HG03558 (cell line): ENCODE measurements around the gene HPCAL1.

Experiments used
- ATAC-seq: cut with Tn5 transposase; IDR thresholded peaks from one replicate; pipeline ENCODE4 v1.9.1; 2021; ENCODE audit warnings: moderate number of reproducible peaks; ENCODE audit not compliant: unreplicated experiment; ENCODE audit errors: extremely low read depth

The HPCAL1 gene

GRCh38 chr2:10413503-10413902, 110.8 kb downstream of the HPCAL1 start:
- ATAC-seq = no peak

GRCh38 chr2:10413991-10414451, 111.3 kb downstream of the HPCAL1 start:
- no peak for ATAC-seq

DNA sequence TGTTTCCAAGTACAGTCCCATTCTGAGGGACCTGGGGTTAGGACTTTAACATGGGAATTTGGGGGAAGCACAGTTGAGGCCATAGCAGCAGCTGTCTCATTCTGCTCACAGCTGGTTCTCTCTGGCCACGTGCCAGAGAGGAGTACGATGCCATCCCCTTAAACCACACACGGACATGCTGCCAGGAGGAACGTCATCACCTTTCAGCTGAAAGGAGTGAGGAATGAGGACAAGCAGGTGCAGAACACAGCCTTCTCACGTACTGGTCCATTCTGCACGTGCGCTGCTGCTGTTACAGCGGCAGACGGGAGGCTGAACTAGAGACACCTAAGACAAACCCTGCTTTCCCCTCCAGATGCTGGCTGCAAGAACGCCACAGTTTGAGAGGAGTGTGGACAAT, 111.9 kb downstream of the HPCAL1 start:
- ATAC-seq = no peak

DNA sequence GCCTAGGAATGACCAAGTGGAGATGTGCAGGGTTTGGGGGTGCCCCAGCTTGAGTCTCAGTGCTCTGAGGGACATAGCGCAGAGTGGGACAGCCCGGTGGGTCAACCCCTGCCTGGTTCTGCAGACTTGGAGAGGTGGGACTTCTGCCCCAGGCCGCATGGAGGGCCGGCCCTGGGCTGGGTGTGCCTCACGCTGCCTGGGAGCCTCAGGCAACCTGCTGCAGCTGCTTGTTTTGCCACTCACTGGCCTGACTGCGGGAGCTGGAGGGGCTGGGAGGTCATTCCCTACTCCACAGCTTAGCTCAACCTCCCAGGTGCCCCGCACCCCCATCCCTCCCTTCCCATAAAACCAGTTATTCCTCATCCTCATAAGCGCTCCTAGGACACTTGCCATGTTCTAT, 112.3 kb downstream of the HPCAL1 start:
- no peak for ATAC-seq

- no peak for ATAC-seq
Measured at GRCh38 chr2:10415640-10416039, 112.9 kb downstream of the HPCAL1 start.

DNA sequence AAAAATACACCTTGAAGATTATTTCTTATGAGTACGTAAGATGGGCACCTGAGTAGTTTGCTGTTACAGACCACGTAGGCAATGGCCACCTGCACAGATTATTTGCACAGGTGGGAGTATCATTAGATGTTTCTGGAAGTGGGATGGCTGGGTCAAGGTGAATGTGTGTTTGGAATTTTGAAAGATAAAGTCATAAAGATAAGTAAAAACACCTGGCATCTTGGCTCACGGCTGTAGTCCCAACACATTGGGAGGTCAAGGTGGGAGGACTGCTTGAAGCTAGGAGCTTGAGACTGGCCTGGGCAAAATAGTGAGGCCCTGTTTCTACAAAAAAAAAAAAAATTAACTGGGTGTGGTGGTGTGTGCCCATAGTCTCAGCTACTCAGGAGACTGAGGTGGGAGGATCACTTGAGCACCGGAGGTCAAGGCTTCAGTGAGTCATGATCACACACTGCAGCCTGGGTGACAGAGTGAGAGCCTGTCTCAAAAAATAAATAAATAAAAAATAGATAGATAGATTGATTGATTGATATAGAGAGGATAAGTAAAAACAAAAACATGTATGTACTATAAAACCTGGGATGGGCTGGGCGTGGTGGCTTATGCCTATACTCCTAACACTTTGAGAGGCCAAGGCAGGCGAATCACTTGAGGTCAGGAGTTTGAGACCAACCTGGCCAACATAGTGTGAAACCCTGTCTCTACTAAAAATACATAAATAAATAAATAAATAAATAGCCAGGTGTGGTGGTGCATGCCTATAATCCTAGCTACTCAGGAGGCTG, 115.0 kb downstream of the HPCAL1 start:
- no peak for ATAC-seq

DNA sequence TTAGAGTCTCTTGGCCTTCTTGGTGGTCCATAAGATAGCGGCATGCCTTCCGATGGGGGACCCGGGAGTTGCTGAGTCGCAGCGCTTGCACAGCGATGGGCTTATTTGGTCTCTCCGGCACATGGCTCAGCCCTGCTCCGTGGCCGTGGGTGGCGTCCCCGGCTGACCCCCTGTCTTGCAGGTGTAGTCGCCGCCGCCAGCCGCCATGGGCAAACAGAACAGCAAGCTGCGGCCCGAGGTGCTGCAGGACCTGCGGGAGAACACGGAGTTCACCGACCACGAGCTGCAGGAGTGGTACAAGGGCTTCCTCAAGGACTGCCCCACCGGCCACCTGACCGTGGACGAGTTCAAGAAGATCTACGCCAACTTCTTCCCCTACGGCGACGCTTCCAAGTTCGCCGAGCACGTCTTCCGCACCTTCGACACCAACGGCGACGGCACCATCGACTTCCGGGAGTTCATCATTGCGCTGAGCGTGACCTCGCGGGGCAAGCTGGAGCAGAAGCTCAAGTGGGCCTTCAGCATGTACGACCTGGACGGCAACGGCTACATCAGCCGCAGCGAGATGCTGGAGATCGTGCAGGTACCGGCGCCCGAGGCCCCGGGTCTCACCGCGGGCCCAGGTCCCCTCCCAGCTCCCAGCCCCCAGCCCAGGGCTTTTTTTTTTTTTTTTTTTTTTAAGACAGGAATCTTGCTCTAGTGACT, 117.0 kb downstream of the HPCAL1 start:
- no peak for ATAC-seq

- no peak for ATAC-seq
Measured at GRCh38 chr2:10422251-10422650, 119.5 kb downstream of the HPCAL1 start.

- no peak for ATAC-seq
Measured at GRCh38 chr2:10422732-10423399, 120.2 kb downstream of the HPCAL1 start.

DNA sequence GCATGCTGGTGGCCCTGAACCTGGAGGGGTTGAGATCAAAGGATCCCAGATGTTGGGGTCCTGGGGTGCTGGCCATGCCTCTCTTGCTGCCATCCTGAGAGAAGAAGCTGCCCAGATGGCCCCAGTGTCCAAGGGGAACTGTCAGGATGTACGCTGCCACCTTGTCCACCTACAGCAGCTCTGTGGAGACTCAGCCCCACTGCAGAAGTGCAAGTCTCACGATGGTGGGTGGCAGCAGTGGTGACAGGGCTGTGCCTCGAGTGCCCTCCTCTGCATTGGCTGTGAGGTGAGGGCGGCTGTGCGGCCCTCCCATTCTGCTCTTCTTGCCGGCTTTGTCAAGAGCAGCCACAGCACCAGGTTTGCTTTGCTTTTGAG, 120.7 kb downstream of the HPCAL1 start:
- ATAC-seq = no peak

DNA sequence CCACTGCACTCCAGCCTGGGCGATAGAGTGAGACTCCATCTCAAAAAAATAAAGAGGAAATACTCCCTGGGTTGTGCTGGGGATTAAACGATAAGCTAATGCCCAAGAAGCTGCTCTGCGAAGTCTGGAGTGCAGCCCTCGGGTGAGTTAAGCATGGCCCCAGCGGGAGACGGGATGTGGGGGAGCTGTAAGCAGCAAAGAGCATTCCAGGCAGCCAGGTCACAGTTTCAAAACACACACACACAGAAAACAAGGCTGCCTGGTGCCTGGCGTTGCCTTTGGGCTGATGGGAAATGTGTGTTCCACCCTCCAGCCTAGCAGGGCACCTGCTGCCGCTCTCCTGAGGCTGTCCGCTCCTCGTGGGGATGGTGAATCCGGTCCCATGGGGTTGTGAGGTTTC, 121.3 kb downstream of the HPCAL1 start:
- ATAC-seq = no peak

DNA sequence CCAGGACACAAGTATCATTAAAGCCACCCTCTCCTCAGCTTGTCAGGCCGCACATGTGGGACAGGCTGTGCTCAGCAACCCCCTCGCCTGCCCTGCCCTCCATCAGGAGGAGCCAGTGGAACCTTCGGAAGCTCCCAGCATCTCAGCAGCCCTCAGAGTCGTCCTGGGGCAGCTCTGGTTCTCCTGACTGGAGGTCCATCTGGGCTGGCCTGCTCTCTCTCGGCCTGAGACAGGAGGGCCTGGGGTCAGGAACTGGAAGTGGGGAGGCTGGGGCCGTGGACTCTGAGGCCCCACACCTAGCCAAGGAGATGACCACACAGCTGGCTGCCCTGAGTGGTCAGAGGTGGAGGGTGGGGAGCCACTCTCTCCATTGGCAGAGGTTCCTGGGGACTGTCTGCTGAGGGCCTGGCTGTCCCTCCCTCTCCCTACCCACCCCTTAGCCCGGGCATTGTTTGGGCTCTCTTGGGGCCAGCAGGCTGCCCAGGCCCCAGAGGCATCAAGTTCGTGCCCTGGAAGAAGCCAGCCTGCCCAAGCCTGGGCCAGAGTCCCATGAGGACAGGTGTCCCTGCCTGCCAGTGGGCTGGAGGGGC, 122.3 kb downstream of the HPCAL1 start:
- no peak for ATAC-seq

- ATAC-seq = no peak
Measured at GRCh38 chr2:10425699-10426098, 123.0 kb downstream of the HPCAL1 start.

- ATAC-seq = no peak
Measured at GRCh38 chr2:10426726-10427617, 124.3 kb downstream of the HPCAL1 start.

DNA sequence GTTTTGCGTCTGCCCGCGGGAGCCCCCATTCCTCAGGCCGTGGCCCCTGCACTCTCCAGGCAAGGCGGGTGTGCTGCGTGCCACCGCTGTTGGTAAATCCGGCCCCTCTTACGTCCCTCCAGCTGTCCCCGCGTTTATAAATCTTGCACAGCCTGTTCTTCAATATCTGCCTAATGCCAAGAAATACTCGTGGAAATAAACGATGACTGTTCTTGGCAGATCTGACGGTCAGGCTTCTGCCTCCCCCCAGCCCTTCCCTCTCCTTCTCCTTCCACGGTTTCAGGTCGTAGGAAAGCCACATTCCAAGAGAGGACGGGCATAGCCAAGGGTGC, 124.9 kb downstream of the HPCAL1 start:
- ATAC-seq = no peak

DNA sequence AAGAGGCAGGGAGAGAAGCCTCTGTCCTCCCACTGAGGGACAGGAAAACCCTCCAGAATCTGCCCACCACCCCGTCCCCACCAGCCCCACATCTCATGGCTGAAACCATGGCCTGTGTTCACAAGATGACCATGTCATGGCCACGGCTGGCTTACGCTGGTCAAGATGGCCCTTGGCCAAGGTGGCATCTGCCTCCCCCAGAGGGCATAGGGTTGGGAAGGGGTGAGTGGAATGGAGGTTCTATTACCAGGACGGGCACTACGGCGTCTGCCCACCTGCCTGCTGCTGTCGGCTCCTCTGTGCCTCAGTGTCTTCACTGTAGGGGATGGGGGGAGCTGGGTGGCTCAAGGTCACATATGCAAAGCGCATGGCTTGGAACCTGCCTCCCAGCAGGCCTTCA, 125.7 kb downstream of the HPCAL1 start:
- ATAC-seq = no peak

DNA sequence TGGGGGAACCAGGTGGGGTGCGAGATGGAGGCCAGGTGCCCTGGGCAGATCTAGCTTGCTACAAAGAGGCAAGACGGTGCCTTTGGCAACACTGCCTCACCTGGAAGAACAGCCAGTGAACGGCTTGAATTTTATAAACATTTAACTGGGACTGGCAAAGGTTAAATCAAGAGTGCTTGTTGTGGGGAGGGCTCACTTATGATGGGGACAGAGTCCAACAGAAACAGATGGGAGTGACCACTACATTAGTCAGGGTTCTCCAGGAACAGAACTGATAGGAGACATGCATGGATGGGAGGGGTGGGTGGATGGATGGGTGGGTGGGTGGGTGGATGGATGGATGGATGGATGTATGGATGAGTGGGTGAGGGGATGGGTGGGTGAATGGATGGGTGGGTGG, 126.2 kb downstream of the HPCAL1 start:
- no peak for ATAC-seq

DNA sequence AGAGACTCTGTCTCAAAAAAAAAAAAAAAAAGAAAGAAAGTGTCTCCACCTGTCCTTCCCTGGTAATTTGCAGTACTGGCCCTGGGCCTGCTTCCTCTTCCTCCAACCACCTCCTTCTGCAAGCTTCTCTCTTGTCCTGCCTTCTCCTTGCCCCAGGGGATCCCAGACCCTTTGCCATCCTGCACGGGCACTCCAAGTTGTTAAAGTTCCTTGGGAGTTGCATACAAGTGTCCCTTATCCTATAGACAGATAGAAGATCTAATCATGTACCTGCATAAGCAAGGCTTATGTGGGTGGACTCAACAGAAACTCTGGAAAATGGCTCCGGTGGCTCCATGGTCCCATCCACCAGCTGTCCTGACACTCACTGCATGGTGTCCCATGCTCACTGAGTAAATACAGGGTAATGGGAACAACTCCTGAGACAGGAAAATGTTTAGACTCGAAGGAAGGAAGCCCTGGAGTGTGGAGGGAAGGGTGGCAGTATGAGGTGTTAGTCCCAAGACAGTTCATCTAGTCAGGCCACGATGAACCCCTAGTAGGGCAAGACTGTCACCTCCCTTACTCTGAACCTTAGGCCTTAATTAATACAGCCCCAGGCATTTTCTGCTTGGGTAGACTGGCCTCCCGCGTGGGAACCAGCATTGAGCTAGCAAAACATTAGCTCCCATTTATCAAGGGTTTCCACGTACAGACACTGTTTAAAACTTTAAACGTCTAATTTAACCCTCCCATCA, 128.3 kb downstream of the HPCAL1 start:
- no peak for ATAC-seq

GRCh38 chr2:10431797-10432196, 129.1 kb downstream of the HPCAL1 start:
- ATAC-seq = no peak
